ENCODE measurements around the gene MLLT10.

Gene MLLT10

GRCh38 chr10:21740989-21741388 is 207.0 kb downstream of the MLLT10 start:
- DNase-seq (ENCODE audit: low spot score): no peak

GRCh38 chr10:21742740-21743412 is 208.8 kb downstream of the MLLT10 start:
- DNase-seq (ENCODE audit: low spot score): no peak

GRCh38 chr10:21744223-21744622 is 210.2 kb downstream of the MLLT10 start:
- DNase-seq (ENCODE audit: low spot score): no peak

GRCh38 chr10:21746118-21746517 is 212.1 kb downstream of the MLLT10 start:
- DNase-seq (ENCODE audit: low spot score): no peak

GRCh38 chr10:21747809-21748208 is 213.8 kb downstream of the MLLT10 start:
- no peak for DNase-seq (ENCODE audit: low spot score)

- no peak for DNase-seq (ENCODE audit: low spot score)
These were observed 215.8 kb downstream of the MLLT10 start for GRCh38 chr10:21749788-21750187.

GRCh38 chr10:21750424-21750823 is 216.4 kb downstream of the MLLT10 start:
- DNase-seq (ENCODE audit: low spot score): no peak

GRCh38 chr10:21751341-21752310 is 217.6 kb downstream of the MLLT10 start:
- no peak for DNase-seq (ENCODE audit: low spot score)

- no peak for DNase-seq (ENCODE audit: low spot score)
These were observed 219.7 kb downstream of the MLLT10 start for GRCh38 chr10:21753497-21754270.

- no peak for DNase-seq (ENCODE audit: low spot score)
These were observed 220.5 kb downstream of the MLLT10 start for GRCh38 chr10:21754410-21755011.

GRCh38 chr10:21756707-21757106 is 222.7 kb downstream of the MLLT10 start:
- DNase-seq (ENCODE audit: low spot score): no peak

GRCh38 chr10:21757185-21757901 is 223.3 kb downstream of the MLLT10 start:
- no peak for DNase-seq (ENCODE audit: low spot score)

GRCh38 chr10:21758239-21758638 is 224.2 kb downstream of the MLLT10 start:
- DNase-seq (ENCODE audit: low spot score): no peak

- DNase-seq (ENCODE audit: low spot score): no peak
These were observed 224.7 kb downstream of the MLLT10 start for GRCh38 chr10:21758696-21759095.

GRCh38 chr10:21759232-21759631 is 225.2 kb downstream of the MLLT10 start:
- no peak for DNase-seq (ENCODE audit: low spot score)

GRCh38 chr10:21760332-21760731 is 226.3 kb downstream of the MLLT10 start:
- no peak for DNase-seq (ENCODE audit: low spot score)

- DNase-seq (ENCODE audit: low spot score): no peak
These were observed 230.6 kb downstream of the MLLT10 start for GRCh38 chr10:21764466-21765189.

- no peak for DNase-seq (ENCODE audit: low spot score)
These were observed 235.0 kb downstream of the MLLT10 start for GRCh38 chr10:21769041-21769440.

- DNase-seq (ENCODE audit: low spot score): no peak
These were observed 237.2 kb downstream of the MLLT10 start for GRCh38 chr10:21771219-21771618.

GRCh38 chr10:21776883-21777282 is 242.9 kb downstream of the MLLT10 start:
- DNase-seq (ENCODE audit: low spot score): no peak

- no peak for DNase-seq (ENCODE audit: low spot score)
These were observed 257.2 kb downstream of the MLLT10 start for GRCh38 chr10:21791276-21791675.

Data from hematopoietic multipotent progenitor cell treated with erythropoietin and hydrocortisone succinate and interleukin-3 and kit ligand, for 15 days (in vitro differentiated cells).